GM04504 (cell line): Measurements from ENCODE around the gene CBLN1.

Experiments
- DNase-seq: peaks from one replicate; pipeline ENCODE4 v3.0.0-alpha.2; 2012; ENCODE audit warnings: low read depth

CBLN1 gene

DNA sequence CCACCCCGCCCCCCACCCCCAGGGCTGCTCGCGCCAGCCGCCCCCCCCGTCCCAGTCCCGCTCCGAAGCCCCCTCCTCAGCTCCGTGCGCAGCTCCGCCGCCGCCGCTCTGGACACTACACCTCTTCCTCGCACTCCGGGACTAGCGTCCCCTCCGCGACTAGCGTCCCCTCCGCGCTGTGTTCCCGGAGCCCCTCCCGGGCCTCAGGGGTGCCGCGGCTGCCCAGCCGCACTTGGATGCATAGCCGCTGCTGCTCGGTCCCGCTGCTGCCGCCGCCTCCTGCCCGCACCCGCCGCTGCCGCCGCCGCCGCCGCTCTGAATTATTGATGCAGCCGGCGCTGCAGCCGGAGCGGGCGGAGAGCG lies at the start of gene CBLN1:
CBLN1 (minus strand) TSS at position 359 of the 363 bp plus-strand sequence. CDS start 373 bp downstream, outside the sequence.
- DNase-seq, result no peak

DNA sequence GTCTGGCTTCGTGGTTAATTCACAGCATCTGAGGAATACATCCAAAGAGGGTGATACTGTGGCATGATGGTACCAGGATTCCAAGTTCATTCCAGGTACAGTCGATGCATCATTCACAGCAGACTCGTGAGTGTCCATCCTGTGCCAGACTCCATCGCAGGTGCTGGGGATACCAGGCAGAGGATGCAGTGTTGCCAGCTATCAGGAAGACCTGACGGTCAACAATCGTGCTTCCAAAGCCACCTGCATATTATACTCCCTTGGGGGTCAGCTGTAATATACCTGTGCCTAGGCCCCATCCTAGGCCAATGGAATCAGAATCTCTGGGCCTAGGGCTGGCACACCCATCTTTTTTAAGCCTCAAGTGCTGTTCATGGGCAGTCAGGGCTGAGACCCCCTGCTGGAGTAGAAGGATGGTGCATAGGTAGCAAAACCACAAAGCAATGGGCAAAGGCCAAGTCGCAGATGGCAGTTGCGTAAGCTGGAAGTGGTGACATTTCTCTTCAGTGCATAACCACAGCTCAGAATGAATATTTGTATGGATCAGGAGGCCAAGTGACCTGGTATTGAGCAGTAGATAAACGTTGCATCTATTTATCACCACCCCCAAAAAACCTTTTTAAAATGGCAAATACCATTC lies 49.0 kb upstream of the CBLN1 start:
- DNase-seq, result no peak

DNA sequence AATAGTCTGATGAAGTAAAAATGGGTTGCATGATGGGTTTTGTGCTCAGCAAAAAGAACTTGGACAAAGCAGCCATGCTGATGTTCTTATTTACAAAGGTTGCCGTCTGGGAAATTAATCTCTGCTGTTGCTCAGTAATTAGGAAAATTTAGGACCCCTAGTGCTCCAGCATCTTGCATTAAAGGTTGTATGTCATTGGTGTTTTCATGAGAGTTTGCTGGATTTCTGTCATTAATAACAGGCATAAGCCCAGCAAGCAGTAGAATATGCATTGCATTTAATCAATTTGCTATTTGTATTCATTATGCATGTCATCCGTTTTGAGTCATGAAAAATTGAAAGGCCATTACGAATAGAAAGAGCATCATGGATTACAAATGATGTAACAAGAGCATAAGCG lies 46.7 kb upstream of the CBLN1 start:
- DNase-seq, result no peak

DNA sequence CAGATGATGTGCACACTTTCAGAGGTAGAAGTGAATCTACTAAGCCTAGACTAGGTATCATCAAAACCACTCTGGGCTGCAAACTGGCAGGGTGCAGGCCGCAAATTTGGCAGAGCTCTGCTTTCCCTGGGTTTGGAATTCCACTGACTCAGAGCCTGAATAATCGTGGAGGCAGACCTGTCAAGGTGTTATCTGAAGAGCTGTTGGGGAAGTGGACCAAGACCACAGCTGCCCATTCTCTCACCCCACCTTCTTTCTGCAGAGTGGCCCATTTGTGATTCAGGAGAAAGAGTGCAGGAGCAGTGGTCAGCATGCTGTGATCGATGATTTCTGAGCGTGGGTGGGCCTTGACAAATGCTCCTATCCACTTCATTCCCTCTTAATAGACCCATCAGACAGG lies 45.8 kb upstream of the CBLN1 start:
- DNase-seq, result no peak

DNA sequence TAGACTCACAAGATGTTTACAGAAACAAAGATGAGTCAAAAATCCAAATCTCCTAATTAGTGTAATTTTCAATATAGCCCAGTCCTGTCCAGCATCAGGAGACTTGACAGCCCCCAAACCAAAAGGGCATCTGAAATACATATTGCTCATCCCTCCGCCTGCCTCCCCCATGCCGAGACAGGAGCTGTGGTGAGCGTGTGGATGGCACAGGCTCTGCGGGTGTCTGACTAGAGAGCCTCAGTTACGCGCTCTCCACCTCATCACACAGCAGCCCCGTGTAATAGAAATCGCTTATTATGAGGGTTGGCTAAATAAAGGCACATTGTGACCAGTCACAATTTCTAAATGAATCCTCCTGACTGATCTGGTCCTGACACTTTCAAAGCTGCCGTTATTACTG lies 43.1 kb upstream of the CBLN1 start:
- DNase-seq, result no peak

DNA sequence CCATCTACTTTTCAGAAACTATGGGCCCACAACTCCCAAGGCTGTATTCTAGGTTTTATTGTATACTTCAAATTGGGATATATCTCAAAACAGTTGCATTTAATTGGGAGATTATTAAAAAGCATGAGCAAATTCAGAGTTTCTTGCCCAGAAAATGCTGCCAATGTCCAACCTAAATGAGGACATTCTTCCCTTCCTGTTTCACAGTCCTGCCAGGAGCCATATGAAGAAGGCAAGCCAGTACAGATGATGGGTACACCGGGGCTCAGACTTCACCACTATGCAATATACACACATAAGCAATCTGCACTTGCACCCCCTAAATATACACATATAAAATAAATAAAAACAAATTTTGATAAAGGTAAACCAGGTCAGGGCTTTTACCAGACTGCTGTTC lies 34.0 kb upstream of the CBLN1 start:
- DNase-seq, result no peak

DNA sequence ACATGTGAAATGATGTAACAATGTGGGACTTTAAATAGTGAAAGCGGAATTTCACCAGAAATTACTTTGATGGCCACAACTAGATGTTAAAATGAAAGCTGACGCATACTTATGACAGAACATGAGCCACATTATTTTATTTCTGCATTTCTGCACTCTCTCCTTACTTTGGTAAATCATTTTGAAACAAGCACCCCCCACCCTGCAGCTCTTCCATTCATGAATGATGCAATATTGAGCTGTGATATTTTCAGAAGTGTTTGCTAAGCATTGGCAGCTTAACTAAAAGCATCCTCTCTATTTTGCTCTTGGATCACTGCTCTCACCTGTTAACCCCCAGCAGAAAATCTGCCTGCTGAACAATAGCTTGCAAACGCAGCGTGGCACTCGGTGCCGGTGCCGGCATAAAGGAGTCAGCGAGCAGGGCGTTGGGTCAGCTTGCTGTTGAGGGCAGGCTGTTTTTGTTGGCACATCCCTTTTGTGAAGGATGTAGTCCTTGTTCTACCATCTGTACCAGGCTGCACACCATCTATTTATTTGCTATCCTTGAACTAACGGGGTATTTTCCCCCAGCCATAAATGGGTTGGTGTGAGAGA lies 30.8 kb upstream of the CBLN1 start:
- no peak for DNase-seq

DNA sequence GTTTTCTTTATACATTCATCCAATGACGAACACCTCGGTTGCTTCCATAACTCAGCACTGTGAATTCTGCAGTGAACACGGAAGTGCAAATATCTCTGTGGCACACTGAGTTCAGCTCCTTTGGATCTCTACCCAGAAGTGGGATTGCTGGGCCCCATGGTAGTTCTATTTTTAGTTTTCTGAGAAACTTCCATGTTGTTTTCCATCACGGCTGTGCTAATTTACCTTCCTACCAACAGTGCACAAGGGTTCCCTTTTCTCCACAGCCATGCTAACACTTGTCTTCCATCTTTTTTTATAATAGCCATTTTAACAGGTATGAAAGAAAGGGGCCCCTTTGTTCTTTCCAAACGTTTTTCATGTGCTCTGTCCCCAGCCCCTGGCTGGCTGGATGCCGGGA lies 30.2 kb upstream of the CBLN1 start:
- DNase-seq, result no peak

DNA sequence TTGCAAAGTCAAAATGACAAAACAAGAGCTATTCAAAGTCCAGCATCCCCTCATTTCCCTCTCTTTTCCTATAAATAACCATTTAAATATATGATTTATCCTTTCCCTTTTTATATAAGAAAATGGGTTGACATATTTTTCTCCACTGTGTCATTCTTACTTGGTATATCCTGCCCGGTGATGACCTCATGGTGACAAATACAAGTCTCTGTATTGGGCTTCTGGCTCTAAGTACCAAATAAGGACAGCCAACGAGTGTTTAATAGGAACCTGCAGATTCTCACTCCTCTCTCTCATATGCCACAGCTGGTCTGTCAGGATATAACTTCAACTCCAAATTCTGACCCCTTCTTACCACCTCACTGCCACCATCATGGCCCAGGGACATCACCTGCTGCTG lies 25.5 kb upstream of the CBLN1 start:
- no peak for DNase-seq

DNA sequence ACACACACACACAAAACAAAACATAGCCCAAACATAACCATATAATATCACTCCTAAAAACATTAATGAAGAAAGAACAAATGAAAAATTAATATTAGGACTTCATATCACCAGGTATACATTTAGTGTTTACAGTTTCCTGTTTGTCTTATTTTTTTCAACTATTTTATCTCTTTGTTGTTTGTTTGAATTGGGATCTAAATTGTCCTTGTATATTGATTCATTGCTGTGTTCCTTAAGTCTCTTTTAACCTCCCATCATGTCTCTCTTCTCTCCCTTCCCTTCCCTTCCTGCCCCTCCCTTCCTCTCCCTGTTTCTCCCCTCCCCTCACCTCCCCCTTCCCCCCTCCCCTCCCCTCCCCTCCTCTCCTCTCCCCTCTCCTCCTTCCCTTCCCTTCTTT lies 23.8 kb upstream of the CBLN1 start:
- no peak for DNase-seq

DNA sequence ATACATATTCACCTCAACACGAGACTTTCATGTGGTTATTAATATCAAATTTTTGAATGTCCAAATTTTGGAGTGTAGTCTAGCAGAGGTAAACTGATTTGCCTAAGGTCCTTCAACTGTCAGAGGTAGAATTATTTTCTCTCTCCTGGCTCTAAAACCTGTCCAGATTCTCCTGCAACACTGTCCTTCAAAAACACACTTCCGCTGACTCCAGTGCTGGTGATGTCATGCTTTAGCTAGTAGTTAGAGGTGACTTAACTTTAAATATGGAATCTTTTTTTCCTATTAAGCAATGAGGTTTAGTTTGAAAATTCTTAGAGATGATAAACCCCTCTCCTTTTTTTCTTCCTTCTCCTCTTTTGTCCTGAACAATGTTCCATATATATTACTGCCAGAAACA lies 10.8 kb upstream of the CBLN1 start:
- no peak for DNase-seq

DNA sequence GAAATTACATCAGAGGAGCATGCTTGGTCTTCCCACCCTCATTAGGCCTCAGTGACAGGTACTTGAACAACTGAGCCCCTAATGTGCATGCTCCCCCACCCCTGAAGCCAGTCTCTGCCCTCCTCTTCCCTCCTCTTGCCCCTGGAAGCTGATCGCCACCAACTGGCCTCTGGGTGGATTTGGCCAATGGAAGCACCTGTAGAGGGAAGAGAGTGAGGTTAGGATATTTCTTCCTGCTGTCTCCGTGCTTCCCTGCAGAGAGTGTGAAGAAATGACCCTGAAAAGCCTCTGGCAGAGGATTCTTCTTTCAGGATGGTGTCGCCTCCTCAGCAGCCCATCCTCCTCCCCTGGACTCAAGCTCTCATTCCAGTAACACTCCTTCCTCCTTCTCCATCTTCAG lies 5.9 kb upstream of the CBLN1 start:
- DNase-seq, result no peak

DNA sequence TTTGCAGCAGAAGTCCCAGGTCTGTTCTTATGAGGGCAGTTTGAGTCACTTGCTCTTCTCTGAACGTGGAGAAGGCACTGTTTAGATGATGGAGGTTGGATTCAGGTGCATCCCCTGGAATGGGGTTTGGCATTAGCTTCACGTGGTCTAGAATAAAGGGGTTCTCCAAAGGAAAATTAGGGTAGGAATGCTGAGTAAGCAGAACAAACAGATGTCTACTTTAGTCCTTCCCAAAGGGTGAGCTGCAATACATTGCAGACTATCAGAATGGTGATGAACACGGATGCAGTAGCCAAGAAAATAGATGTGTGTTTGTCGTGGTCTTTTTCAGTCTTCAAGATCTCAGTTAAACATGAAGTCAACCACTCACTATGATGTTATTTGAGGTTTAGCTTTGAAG lies 3.3 kb upstream of the CBLN1 start:
- no peak for DNase-seq

DNA sequence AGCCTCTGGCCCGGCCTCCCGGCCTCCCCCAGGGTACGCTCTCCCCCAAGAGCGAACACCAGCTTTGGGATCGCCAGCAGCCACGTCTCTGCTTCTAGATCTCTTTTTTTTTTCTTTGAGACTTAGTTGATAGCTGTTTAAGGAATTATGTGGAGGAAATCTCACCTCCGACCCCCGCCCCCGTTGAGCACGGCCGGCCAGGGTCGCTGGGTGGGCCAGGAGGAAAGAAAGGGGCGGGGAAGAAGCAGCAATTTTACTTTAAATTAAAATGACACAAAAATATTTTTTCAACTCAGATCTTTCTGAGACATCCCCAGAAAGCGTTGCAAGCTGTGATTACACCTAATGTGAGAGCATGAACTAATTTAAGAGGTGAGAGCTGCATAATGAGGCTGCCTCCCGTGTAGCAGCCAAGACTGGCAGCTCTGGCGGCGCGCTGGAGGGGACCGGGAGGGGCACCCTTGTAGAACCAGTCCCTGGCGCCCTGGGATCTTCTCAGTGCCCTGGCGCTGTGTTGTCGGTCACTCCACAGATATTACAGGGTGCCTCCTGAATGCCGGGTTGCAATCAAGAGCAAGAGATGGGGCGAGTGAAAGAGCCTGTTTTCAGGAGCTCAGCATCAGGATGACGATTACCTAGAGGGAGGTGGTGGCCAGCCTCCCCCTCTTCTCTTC lies 1.9 kb upstream of the CBLN1 start:
- DNase-seq, result no peak

DNA sequence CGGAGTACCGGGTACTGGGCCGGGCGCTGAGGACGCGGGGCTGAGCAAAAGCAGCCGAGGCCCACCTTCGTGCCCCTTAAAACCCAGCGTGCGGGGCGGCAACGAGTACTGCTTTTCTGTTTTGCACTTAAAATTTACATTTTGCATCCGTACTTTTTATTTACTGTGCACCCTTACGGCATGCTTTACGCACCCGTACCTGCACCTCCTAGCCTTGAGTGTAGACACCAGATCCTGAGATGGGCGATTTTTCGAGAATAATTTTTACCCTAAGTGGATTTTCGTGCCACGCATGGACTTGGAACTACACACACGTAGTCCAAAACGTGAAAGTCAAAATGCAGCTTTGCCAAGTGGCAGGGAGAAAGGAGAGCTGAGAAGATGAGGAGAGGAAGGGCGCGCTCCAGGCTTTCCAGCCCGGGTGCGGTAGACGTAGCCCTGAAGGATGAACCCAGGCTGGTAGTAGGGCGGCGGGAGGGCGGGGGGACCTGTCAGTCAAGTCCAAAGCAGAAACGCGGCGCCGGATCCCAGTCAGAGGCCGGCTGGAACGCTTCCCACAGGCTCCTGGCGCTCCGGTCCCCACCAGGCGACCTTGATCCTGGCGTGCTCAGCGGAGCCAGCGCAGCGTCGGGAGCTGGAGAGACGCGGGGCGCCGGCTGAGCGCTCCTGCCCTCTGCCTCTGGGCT lies 1.2 kb upstream of the CBLN1 start:
- DNase-seq, result no peak

DNA sequence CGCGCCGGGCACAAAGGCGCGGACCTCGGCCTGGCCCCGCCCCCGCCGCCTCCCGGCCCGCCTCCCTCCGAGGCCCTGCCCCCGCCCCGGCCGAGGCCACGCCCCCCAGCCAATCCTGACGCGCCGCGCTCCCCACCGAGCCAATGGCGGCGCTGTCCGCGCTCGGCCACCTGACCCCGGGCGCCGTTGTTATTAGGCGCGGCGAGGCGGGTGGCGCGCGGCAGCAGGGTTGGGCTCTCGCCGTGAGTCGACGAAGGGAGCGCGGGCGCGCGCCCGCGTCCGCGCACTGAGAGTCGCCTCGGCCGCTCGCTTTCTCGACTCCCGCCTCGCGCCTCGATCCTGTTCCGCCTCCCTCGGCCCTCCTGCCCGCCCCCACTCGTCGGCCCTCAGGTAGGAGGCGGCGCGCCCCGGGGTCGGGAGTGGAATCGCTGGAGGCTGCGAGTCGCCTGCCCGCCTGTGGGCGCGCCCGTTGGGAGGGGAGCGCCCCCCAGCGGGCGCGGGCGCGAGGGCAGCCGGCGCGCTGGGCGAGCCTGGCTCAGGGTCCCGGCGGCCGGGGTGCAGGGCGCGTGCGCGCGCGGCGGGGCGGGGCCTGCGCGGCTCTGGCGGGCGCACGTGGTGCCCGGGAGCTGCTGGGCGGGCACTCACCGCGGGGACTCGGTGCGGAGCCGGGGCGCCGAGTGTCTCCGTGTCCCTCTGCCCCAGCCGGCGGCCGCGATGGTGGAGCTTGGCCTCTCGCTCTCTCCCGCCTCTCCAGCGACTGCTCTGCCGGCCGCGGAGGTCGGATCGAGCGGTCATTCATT lies 405 bp upstream of the CBLN1 start:
- DNase-seq, result peak; percentile 8

DNA sequence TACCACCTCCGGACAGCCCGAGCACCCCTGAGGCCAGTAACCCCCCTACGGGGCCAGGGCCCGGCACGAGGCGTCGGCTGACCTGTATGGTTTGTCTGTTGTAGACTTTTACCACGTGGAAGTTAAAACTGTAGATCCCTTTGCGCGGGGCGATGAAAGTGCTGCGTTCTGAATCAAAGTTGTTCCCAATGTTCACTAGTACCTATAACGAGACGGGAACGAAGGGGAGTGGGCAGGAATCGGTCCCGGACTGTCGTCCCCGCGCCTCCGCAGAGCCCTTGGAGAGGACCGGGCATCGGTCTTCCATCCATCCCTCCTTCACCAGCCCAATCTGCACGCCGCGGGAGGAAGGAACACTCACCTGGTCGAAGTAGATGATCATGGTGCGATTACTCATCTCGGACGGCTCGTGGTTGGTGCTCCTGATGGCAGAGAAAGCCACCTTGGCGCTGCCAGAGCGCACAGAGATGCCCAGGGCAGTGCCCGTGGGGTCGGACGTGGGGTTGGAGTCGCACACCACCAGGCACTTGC lies 732 bp downstream of the CBLN1 start:
- DNase-seq, result no peak

DNA sequence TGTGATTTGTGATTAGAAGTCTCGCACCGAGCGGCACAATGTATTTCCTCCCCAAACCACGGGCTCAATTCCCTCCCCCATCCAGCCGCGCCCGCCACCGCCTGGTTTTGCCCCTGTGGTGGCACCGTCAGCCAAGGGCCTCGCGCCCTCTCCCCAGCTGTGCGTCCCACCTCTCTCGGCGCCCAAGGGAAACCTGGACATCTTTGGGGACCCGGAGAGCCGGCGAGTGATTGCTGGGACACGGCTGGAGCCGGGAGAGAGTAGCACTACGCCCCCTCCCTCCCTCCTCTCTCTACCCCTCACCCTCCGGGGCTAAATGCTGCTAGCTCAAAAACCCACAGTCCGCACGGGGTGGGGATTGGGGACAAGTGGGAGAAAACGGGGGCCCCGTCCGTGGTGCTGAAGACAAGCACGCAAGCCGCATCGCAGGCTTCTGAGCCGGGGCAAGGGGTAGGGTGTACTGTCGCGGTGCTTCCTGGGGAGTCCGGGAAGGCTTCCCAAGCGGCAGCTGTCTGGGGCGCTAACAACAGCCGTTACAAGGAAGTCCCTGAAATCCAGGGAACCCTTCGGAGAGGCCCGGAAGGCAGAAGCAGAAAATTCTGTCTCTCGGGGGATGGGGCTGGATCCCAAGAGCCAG lies 1.4 kb downstream of the CBLN1 start:
- no peak for DNase-seq

DNA sequence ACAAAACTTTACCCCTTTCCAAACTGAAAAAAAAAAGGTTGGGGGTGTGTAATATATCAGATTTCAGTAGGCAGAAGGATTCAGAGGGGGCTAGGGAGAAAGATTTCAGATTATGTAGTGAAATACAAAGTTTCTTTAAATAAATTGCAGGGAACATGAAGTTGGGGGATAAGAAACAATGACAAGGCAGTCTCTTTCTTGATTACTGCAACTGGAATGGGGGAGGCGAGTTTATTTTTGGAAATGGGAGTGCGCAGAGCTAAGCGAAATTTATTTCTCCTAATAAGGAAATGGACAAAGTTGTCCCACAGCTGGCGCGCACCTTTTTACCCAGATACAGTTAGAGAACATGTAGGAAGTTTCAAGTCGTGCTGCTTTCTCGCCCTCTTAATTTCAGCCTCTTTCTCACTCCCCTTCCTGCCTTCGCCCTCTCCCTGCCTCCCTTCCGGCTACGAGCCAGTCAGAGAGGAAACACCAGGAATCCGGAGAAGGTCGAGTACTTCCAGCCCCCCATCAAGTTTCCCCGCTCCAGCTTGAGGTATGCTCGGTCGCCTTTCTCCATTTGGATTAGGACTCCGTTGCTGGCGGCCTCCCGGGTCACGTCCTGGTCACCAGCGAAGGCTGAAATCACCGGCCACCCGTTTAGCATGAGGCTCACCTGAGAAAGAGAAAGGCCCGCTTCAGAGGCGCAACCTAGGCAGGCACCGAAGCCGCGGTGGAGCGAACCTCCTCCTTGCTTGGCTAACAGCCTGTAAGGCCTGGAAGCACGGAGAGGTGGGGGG lies 2.5 kb downstream of the CBLN1 start:
- no peak for DNase-seq

DNA sequence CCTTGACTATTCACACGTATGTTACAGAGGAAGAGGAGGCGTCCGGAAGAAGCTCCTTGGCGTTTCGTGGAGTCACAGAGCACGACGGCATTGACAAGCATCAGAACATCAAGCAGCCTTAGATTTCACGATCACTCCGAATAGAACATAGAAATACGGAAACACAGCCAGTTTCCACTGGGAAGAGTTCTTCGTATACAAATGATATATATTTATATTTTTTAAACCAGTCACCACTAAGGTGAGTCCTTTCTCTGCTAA lies 3.1 kb downstream of the CBLN1 start:
- DNase-seq, result no peak
